ENCODE measurements around the gene GOLGA6D. TPM values are rescaled to one million over a fixed set of nuclear protein-coding genes. Genes with fewer than 3 reads are reported as not detected.
"Not testable (repeated sequence)": the region's sequence is repeated elsewhere in the genome, so short reads cannot be mapped to it uniquely, and the experiment has no call there.

The GOLGA6D gene
- total RNA-seq, 1 donor from 2014 or later, result 0.19 TPM

DNA sequence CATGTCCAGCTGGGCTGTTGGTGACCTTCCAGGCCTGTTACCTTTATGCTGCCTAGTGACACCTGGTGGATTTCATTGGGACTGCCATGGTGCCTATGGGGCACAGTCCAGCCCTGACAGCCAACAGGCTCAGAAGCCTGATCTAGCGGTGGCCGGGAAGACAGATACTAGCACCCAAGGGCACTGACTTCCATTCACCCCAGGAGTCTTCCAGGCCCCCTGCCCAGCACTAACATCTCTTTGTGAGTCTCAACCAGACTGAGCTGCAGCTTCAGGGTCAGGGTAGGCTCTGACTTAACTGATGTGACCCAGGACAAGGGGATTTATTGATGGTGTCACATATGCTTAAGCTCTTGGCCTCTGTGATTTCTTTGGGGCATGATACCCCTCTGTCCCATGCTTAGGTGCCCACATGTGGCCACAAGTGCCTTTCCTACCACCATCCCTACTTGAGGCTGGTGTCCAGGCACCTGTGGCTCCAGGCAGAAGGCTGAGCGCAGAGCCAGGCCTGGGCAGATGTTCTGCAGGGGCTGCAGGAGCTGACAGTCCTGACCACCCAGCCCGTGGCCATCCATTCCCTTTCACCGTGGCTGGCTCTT is 8.0 kb upstream of the GOLGA6D start:
- H3K9me3 Mint-ChIP-seq, H3K36me3 Mint-ChIP-seq, H3K27ac Mint-ChIP-seq: not testable (repeated sequence)

DNA sequence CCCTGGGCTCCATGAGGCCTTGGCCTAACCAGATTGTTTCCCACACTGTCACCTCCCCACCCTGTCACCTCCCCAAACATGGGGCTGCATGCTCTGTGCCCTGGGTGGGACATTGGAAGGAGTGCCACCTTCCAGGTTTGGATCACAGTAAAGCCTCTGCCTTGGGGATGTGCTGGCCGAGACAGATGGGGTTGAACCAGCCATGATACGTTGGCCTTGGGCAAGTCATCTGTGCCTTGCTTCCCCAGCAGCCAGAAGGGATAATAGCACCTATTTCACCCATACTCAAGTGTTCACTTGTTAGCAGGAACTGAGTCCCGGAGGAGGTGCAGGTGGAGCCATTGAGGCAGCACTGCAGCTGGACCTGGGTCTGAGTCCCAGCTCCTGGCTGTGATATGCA is 7.0 kb upstream of the GOLGA6D start:
- not testable (repeated sequence) for H3K36me3 Mint-ChIP-seq; H3K27me3 Mint-ChIP-seq; H3K9me3 Mint-ChIP-seq; DNase-seq (ENCODE audit: extremely low spot score, unreplicated experiment); H3K27ac Mint-ChIP-seq; H3K4me3 Mint-ChIP-seq; H3K4me1 Mint-ChIP-seq (ENCODE audit: unreplicated experiment)

More for the DNA sequence above, 8.0 kb upstream of the GOLGA6D start:
- not testable (repeated sequence) for H3K27me3 Mint-ChIP-seq; H3K4me3 Mint-ChIP-seq; H3K4me1 Mint-ChIP-seq (ENCODE audit: unreplicated experiment)
- DNase-seq (ENCODE audit: extremely low spot score, unreplicated experiment), result peak; percentile 83
- TF ChIP-seq, protein P1, sequence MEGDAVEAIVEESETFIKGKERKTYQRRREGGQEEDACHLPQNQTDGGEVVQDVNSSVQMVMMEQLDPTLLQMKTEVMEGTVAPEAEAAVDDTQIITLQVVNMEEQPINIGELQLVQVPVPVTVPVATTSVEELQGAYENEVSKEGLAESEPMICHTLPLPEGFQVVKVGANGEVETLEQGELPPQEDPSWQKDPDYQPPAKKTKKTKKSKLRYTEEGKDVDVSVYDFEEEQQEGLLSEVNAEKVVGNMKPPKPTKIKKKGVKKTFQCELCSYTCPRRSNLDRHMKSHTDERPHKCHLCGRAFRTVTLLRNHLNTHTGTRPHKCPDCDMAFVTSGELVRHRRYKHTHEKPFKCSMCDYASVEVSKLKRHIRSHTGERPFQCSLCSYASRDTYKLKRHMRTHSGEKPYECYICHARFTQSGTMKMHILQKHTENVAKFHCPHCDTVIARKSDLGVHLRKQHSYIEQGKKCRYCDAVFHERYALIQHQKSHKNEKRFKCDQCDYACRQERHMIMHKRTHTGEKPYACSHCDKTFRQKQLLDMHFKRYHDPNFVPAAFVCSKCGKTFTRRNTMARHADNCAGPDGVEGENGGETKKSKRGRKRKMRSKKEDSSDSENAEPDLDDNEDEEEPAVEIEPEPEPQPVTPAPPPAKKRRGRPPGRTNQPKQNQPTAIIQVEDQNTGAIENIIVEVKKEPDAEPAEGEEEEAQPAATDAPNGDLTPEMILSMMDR (conservative IDR thresholded peaks at IDR 0.05), result peak; percentile 77

DNA sequence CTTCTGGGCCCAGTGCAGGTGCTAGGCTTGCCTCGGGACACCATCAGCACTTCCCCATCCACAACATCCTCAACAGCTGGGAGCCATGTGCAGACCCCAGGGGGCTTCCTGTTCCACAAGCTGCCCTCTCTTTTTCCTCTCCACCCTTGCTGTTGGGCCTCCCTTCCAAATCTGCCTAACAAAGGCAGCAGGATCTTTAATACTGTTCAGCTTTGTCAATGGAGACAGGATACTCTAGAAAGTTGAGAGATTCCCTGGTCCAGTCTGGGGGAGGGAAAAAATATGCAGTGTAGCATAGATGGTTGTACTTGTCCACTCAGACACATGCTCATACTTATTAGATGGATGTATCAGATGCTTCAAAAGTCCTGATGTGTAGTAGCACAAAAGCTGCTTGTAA is 4.1 kb upstream of the GOLGA6D start:
- H3K27ac Mint-ChIP-seq; H3K4me3 Mint-ChIP-seq; H3K4me1 Mint-ChIP-seq (ENCODE audit: unreplicated experiment); H3K9me3 Mint-ChIP-seq; H3K27me3 Mint-ChIP-seq; H3K36me3 Mint-ChIP-seq: not testable (repeated sequence)
- peak; percentile 39 for DNase-seq (ENCODE audit: extremely low spot score, unreplicated experiment)

DNA sequence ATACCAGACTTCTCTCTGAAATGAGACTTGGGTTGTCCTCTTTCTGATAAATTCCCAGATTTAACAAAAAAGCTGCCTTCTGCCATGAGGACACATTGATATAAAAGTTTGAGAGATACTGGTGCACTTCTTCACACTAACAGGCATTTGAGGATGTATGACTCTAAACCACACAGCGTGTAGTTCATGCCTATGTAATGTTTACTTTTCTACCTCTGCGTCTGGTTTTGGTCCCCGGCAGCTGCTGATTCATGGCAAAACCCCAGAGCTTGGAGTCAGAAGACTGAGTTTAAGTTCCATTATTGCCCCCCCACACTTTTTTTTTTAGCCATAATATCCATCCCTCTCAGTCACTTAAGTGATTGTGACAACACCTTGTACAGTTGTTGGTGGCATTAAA is 1.5 kb downstream of the GOLGA6D start:
- H3K27ac Mint-ChIP-seq; H3K4me3 Mint-ChIP-seq; H3K9me3 Mint-ChIP-seq; H3K4me1 Mint-ChIP-seq (ENCODE audit: unreplicated experiment); DNase-seq (ENCODE audit: extremely low spot score, unreplicated experiment); H3K36me3 Mint-ChIP-seq; H3K27me3 Mint-ChIP-seq: not testable (repeated sequence)

DNA sequence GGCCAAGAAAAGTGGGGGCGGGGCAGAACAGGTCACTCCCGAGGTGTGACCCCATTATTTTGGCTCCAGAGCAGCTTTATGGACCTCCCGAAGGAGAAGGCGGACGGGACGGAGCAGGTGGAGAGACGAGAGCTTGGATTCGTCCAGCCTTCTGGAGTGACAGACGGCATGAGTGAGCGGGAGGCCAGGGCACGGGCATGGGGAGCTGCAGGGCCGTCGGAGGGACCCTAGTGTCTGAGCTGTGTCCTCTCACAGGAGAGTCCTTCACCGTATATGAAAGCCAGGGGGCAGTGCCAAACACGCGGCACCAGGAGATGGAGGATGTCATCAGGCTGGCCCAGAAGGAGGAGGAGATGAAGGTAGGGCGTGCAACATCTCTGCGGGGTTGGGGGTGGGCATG is 11.0 kb downstream of the GOLGA6D start:
- not testable (repeated sequence) for H3K9me3 Mint-ChIP-seq; H3K27ac Mint-ChIP-seq; H3K4me1 Mint-ChIP-seq (ENCODE audit: unreplicated experiment); H3K4me3 Mint-ChIP-seq; H3K36me3 Mint-ChIP-seq; H3K27me3 Mint-ChIP-seq
- peak; percentile 56 for DNase-seq (ENCODE audit: extremely low spot score, unreplicated experiment)

DNA sequence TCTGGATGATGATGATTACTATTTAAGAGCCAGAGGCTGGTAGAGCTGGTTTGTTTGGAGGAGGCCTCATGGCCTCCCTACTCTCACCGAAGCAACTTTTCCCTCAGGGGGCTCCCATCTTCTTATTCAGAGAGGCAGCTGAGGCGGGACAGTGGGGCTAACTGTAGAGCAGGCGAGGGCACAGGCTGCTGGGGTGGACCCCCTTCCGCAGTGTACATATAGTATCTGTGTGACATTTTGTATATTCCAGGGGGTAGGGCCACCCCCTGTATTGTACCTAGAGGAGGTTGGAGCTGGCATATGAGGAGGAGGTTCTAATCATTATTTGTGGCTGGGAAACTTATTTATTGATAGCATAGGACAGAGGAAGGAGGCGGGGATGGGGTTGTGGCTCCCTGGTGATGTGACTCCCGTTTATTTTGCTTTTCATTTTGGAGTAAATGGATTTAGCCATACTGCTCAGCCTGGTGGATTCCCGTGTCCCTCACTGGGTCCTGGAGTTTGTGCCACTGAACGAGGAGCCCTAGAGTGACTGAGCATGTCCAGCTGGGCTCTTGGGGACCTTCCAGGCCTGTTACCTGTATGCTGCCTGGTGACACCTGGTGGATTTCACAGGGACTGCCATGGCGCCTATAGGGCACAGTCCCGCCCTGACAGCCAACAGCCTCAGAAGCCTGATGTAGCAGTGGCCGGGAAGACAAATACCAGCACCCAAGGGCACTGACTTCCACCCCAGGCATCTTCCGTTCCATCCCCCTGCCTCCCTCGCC is 16.1 kb downstream of the GOLGA6D start:
- H3K9me3 Mint-ChIP-seq; H3K4me3 Mint-ChIP-seq; H3K27ac Mint-ChIP-seq; H3K4me1 Mint-ChIP-seq (ENCODE audit: unreplicated experiment); H3K36me3 Mint-ChIP-seq; DNase-seq (ENCODE audit: extremely low spot score, unreplicated experiment); H3K27me3 Mint-ChIP-seq: not testable (repeated sequence)

DNA sequence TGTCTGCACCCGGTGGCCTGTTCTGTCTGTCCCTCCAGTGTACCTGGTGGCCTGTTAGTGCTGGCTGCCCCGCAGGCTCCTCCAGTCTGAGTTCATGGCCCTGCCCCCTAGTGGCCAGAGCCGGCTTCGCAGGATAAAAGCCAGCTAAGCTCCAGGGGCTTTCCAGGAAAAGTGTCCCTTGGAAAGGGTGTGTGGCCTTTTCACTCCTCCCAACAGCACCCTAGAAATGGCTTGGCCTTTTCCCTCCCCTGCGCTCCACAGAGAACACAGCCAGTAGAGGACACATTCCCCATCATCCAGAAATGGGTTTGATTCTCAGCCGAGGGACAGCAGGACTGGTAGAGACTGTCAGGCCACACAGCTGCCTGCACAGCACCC is 16.7 kb downstream of the GOLGA6D start:
- not testable (repeated sequence) for H3K36me3 Mint-ChIP-seq; H3K27me3 Mint-ChIP-seq; H3K27ac Mint-ChIP-seq; H3K4me3 Mint-ChIP-seq; H3K9me3 Mint-ChIP-seq; H3K4me1 Mint-ChIP-seq (ENCODE audit: unreplicated experiment)
- TF ChIP-seq, protein P1 (conservative IDR thresholded peaks at IDR 0.05), result peak; percentile 75
- peak; percentile 72 for DNase-seq (ENCODE audit: extremely low spot score, unreplicated experiment)

DNA sequence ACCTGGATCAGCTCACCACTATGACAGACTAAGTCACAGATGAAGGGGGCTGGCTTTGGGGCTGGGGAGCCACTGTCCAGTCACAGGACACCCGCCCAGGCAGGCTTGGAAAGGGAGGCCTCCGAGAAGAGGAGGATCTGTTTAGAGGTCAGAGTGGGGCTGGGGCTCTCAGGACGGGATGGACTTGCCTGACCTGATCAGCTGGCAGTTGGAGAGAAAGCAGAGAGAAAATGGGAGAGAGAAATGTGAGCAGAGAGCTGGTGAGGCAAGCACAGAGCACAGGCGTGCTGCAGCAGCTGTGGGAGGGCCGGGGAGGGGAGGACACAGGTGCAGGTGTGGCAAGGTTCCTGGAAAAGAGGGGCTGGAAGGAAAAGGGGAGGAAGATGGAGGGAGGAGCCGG is 17.4 kb downstream of the GOLGA6D start:
- H3K27ac Mint-ChIP-seq; H3K4me1 Mint-ChIP-seq (ENCODE audit: unreplicated experiment); H3K9me3 Mint-ChIP-seq; H3K36me3 Mint-ChIP-seq: not testable (repeated sequence)
- H3K4me3 Mint-ChIP-seq, result peak overlapping the region; percentile 12
- peak; percentile 55 for DNase-seq (ENCODE audit: extremely low spot score, unreplicated experiment)
- peaks cover 16% of the 10 kb centered on the region for H3K27me3 Mint-ChIP-seq
